B cell (primary cell): Measurements from ENCODE around the gene DDAH2.

Experiments used
- EZH2 ChIP-seq: IDR thresholded peaks from 2 replicates; pipeline ENCODE4 v1.6.1; 2012; ENCODE audit warnings: borderline replicate concordance, low read depth, mild to moderate bottlenecking, moderate library complexity, low read length; ENCODE audit not compliant: insufficient read depth, poor library complexity, severe bottlenecking
- TF ChIP-seq, protein P1 (sequence below): fragments of 200-600 bp; IDR thresholded peaks from one replicate; pipeline ENCODE4 v1.8.0; 2022; ENCODE audit warnings: antibody characterized with exemption, mild to moderate bottlenecking

DNA sequence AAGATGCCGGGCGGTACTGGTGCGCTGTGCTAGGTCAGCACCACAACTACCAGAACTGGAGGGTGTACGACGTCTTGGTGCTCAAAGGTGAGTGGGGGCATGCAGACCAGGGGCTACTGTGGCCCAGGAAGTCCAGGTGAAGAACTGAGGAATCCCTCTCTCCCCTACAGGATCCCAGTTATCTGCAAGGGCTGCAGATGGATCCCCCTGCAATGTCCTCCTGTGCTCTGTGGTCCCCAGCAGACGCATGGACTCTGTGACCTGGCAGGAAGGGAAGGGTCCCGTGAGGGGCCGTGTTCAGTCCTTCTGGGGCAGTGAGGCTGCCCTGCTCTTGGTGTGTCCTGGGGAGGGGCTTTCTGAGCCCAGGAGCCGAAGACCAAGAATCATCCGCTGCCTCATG lies 21.4 kb downstream of the DDAH2 start:
- TF ChIP-seq, protein P1, sequence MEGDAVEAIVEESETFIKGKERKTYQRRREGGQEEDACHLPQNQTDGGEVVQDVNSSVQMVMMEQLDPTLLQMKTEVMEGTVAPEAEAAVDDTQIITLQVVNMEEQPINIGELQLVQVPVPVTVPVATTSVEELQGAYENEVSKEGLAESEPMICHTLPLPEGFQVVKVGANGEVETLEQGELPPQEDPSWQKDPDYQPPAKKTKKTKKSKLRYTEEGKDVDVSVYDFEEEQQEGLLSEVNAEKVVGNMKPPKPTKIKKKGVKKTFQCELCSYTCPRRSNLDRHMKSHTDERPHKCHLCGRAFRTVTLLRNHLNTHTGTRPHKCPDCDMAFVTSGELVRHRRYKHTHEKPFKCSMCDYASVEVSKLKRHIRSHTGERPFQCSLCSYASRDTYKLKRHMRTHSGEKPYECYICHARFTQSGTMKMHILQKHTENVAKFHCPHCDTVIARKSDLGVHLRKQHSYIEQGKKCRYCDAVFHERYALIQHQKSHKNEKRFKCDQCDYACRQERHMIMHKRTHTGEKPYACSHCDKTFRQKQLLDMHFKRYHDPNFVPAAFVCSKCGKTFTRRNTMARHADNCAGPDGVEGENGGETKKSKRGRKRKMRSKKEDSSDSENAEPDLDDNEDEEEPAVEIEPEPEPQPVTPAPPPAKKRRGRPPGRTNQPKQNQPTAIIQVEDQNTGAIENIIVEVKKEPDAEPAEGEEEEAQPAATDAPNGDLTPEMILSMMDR = no peak
- TF ChIP-seq EZH2 = no peak
